ENCODE measurements around the gene FHIT. TPM values are rescaled to one million over a fixed set of nuclear protein-coding genes. Genes with fewer than 3 reads are reported as not detected.

The FHIT gene
- total RNA-seq, 1 donor from 2014 or later, result 16.1 TPM

GRCh38 chr3:60877188-60877587, 374.1 kb downstream of the FHIT start:
- Mint-ChIP-seq H3K4me3 (ENCODE audit: low read depth) (no peak overlapping the region), H3K36me3 (ENCODE audit: insufficient read depth) (peaks cover 5% of the 10 kb centered on the region), H3K27ac (peak overlapping the region; percentile 56), H3K4me1 (ENCODE audit: low read depth) (no peaks in the 10 kb centered on the region), H3K27me3 (no peaks in the 10 kb centered on the region), H3K9me3 (ENCODE audit: low read depth) (peaks cover 27% of the 10 kb centered on the region)
- TF ChIP-seq CTCF (IDR thresholded peaks at IDR 0.05; ENCODE audit: unreplicated experiment), result no peak
- DNase-seq (ENCODE audit: low spot score, unreplicated experiment), result no peak

GRCh38 chr3:60870396-60870795, 380.9 kb downstream of the FHIT start:
- Mint-ChIP-seq H3K27ac (no peak overlapping the region), H3K9me3 (ENCODE audit: low read depth) (peaks cover 6% of the 10 kb centered on the region), H3K36me3 (ENCODE audit: insufficient read depth) (no peaks in the 10 kb centered on the region), H3K27me3 (no peaks in the 10 kb centered on the region), H3K4me3 (ENCODE audit: low read depth) (no peak overlapping the region), H3K4me1 (ENCODE audit: low read depth) (no peaks in the 10 kb centered on the region)
- DNase-seq (ENCODE audit: low spot score, unreplicated experiment), result no peak
- no peak for TF ChIP-seq CTCF (IDR thresholded peaks at IDR 0.05; ENCODE audit: unreplicated experiment)

- Mint-ChIP-seq H3K9me3 (ENCODE audit: low read depth) (peaks cover 9% of the 10 kb centered on the region), H3K4me3 (ENCODE audit: low read depth) (no peak overlapping the region), H3K27ac (no peak overlapping the region), H3K36me3 (ENCODE audit: insufficient read depth) (peaks cover 1% of the 10 kb centered on the region), H3K4me1 (ENCODE audit: low read depth) (no peaks in the 10 kb centered on the region), H3K27me3 (no peaks in the 10 kb centered on the region)
- no peak for TF ChIP-seq CTCF (IDR thresholded peaks at IDR 0.05; ENCODE audit: unreplicated experiment)
- DNase-seq (ENCODE audit: low spot score, unreplicated experiment), result no peak
Observed at GRCh38 chr3:60867200-60867599, 384.1 kb downstream of the FHIT start.

GRCh38 chr3:60856257-60857046, 394.8 kb downstream of the FHIT start:
- Mint-ChIP-seq H3K4me1 (ENCODE audit: low read depth) (no peaks in the 10 kb centered on the region), H3K27me3 (no peaks in the 10 kb centered on the region), H3K27ac (no peak overlapping the region), H3K9me3 (ENCODE audit: low read depth) (peaks cover 3% of the 10 kb centered on the region), H3K36me3 (ENCODE audit: insufficient read depth) (no peaks in the 10 kb centered on the region), H3K4me3 (ENCODE audit: low read depth) (no peak overlapping the region)
- no peak for DNase-seq (ENCODE audit: low spot score, unreplicated experiment)
- TF ChIP-seq CTCF (IDR thresholded peaks at IDR 0.05; ENCODE audit: unreplicated experiment), result no peak

GRCh38 chr3:60855250-60855649, 396.0 kb downstream of the FHIT start:
- TF ChIP-seq CTCF (IDR thresholded peaks at IDR 0.05; ENCODE audit: unreplicated experiment), result no peak
- no peaks in the 10 kb centered on the region for H3K27me3 Mint-ChIP-seq
- no peak for DNase-seq (ENCODE audit: low spot score, unreplicated experiment)
- H3K4me1 Mint-ChIP-seq (ENCODE audit: low read depth), result peaks cover 2% of the 10 kb centered on the region
- no peak overlapping the region for H3K27ac Mint-ChIP-seq
- no peaks in the 10 kb centered on the region for H3K36me3 Mint-ChIP-seq (ENCODE audit: insufficient read depth)
- no peak overlapping the region for H3K4me3 Mint-ChIP-seq (ENCODE audit: low read depth)
- H3K9me3 Mint-ChIP-seq (ENCODE audit: low read depth), result no peaks in the 10 kb centered on the region
